Right lung (tissue), 5 donors: ENCODE measurements around the gene RPRML. TPM values are rescaled to one million over a fixed set of nuclear protein-coding genes. Genes with fewer than 3 reads are reported as not detected.

ENCODE experiments used
- DNase-seq, 2 donors: peaks; one replicate each; pipeline ENCODE4 v3.0.0-alpha.2; 2013
- polyA plus RNA-seq, 5 donors: library from polyadenylated mRNA; unstranded; fragments of 120-200 nt; gene quantifications; one replicate each; pipeline versions ENCODE4 v1.2.1 to v1.2.3, GENCODE V29; 2013; ENCODE audit warnings: inconsistent platforms in 1 of 5, low replicate concordance in 1 of 5; ENCODE audit not compliant: insufficient read length in 5 of 5, insufficient read depth in 1 of 5

The RPRML gene
- polyA plus RNA-seq, 5 donors = not detected

DNA sequence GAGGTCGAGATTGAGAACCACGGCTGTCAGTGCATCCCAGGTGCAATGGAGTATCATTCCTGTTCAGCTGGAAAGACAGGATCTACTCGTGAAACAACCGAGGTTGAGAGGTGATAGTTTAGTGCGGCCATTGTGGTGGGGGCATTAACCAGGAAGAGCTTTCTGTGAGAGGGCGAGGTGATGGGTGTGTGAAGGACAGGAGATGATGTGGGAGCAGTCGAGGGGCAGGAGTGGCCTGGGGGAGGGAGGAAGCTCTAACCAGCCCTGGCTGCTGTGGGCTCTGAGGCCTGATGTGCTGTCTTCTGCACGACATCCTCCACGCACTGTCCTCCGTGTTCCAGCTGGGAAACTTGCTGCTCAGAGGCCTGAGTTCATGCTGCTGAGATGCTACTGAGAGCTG is 34.1 kb downstream of the RPRML start:
- DNase-seq = no peak

GRCh38 chr17:46943501-46944393 is 35.3 kb downstream of the RPRML start:
- DNase-seq = no peak

DNA sequence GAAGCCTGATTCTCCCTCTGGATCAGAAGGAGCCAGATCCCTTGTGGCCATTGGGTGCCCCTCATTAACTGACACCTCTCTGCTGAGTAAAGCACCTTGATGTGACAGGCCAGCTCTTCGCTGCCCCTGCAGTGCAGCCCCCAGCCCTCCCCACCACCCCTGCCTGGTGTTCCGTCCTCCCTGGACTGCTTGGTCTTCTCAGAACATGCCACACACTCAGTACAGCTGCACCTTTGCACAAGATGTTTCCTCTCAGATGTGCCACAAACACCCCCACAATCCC is 35.9 kb downstream of the RPRML start:
- no peak for DNase-seq

DNA sequence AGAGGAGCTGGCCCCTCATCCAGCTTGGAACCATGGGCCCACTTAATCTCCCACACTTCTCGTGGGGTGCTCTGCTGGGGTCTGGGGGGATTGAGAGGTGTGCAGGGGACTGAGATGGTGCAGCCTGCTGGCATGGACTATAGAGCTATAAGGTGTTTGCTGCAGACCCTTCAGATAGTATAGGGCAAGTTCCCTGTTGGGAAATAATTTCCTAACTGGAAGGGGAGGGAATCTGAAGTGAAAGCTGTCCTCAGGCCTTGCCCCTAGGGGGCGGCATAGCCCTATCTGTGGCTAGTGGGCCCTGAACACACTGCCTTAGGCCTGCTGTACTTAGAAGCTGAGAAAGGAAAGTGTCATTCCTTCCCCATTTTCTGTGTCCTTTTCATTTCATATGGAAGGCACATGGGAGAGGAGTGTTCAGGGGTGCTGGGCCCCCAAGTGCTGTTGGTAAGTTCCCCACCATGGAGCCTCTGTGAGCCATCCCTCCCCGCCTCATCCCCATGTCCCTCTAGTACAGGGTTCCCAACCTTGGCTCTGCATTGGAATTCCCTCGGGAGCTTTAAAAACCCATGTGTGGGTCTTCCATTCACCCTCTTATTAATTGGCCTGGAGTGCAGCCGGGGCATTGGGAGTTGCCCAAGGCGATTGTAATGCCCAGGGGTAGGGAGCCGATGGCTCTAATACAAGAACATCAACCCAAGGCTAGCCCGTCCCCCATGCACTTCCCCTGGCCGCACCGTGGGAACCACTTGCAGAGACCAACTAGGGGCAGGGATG is 36.4 kb downstream of the RPRML start:
- peak in 1 of 2 donors; percentile 45 for DNase-seq

DNA sequence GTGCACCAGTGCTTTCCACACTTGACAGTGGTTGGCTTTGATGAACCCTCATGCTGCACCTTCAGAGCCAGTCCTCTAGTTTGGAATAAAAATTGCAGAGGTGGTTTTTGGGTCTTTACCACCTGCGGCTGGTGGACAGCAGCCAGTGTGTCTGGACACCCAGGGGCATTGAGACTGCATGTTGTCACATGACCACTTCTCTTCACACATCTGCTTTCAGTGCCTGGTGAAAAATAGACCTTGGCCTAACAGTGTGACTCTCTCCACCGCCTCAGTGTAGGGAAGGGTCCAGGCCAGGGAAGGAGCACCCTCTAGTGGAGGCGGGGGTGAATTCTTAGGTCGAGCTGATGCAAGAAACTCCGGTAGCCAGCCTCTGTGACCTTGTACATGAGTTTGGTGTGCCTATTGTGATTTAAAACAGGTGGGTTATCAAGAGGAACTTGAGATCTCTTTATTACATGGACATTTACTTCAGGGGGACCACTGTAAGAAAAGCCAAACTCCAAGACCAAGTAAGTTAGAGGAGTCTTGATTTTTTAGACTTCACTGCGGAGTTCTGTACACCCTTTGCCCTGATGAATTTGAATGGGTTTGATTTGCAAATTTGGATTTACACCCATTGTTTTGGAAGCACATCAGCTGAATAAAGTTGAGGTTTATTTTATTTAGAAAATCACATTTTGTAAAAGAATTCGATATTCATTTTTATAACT is 38.2 kb downstream of the RPRML start:
- DNase-seq = peak; percentile 36 to 59

- DNase-seq = no peak
Measured at GRCh38 chr17:46935658-46936266, 43.3 kb downstream of the RPRML start.

- no peak for DNase-seq
Measured at GRCh38 chr17:46931596-46931995, 47.5 kb downstream of the RPRML start.

DNA sequence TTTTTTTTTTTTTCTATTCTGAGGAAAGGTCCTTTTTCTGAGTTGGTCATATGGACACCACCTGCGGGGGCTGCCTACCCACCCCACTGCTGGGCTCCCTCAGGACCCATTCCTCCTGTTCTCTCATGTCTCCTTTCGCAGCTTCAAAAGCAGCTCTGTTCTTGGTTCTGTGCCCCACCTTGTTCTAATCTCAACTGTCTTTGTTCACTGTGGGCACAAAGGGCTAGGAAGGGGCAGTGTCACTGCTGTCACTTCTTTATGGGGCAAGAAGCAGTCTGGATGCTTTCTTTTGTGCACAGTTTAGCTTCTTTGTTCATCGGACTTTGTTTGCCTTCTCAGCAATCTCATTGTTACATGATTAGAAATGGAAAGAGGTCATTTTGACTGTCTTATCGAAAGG is 49.0 kb downstream of the RPRML start:
- no peak for DNase-seq

- no peak for DNase-seq
Measured at GRCh38 chr17:46929413-46929812, 49.6 kb downstream of the RPRML start.

DNA sequence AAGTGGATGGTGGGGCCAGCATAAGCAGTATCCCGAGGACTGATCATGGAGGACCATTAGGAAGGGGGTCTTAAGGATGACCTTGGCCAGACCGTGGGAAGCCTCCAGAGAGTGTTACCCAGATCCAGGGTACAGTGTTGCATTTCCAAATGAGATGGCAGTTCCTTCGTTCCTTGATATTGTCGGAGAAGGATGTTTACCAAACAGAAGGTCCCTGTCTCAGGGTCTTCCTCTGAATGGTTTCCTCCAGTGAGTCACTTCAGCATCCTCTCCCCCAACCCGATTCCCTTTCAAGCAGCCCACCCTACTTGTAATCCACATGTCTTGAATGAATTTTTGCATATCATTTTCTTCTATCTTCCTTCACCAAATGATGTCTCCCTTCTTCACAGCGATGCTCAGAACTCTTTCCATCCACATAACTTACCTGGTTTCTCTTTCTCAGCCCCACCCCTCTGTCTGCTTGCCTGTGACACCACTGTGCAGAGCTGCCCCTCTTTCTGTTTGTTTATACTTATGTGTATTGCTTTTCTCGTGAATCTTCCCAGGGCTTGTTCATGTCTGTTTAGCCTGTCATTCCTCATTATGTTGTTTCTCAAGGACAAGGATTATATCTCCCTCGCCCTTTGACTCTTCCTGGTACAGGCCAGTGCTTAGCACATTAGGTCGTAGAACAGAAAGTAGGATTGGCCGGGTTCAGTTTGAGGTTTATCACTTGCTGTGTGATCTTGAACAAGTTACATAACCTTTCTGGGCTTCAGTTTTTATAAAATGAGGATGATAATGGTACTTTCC is 50.4 kb downstream of the RPRML start:
- no peak for DNase-seq

Other genes starting within 250 kb of the RPRML start
- gene WNT3, start 160.6 kb downstream of the RPRML start, polyA plus RNA-seq = 1 to 10 TPM; 2.0 to 2.5 (median 2.3) TPM
- under 1 TPM in 4 of 5 donors, not detected in 1; 0.11 to 0.34 (median 0.28) TPM for gene WNT9B, start 127.7 kb downstream of the RPRML start, polyA plus RNA-seq
- gene GOSR2, start 56.1 kb downstream of the RPRML start, polyA plus RNA-seq = 10 to 100 TPM; 43.0 to 51.0 (median 47.5) TPM
- 10 to 100 TPM; 40.4 to 72.7 (median 61.9) TPM for gene CDC27, start 210.0 kb upstream of the RPRML start, polyA plus RNA-seq
- gene MYL4, start 230.1 kb upstream of the RPRML start, polyA plus RNA-seq = 10 to 100 TPM in 2 of 5 donors, 1 to 10 TPM in 3; 2.2 to 86.3 (median 4.8) TPM